Neural cell (in vitro differentiated cells): ENCODE data around the gene ANTXR1. TPM values are rescaled to one million over a fixed set of nuclear protein-coding genes. Genes with fewer than 3 reads are reported as not detected.
"Not testable (repeated sequence)": the region's sequence is repeated elsewhere in the genome, so short reads cannot be mapped to it uniquely, and the experiment has no call there.

Experiments
- H2AFZ ChIP-seq: fragments of 200-600, 300-800 bp; sonication (generic), shearing (Covaris generic); 2 replicates; pipeline ENCODE4 v1.6.0; 2014; ENCODE audit warnings: low read depth, mild to moderate bottlenecking, antibody characterized with exemption, low read length, moderate library complexity
- H3F3A ChIP-seq: fragments of 200-600 bp; shearing (Covaris generic); 2 replicates; pipeline ENCODE4 v1.6.1; 2016; ENCODE audit warnings: mild to moderate bottlenecking, moderate library complexity, mixed read lengths, antibody characterized with exemption, low read length; ENCODE audit not compliant: insufficient read depth, poor library complexity, severe bottlenecking
- H3K27ac ChIP-seq: fragments of 200-600, 300-800 bp; sonication (generic), shearing (Covaris generic); 2 replicates; pipeline ENCODE4 v1.5.1; 2014; ENCODE audit warnings: mild to moderate bottlenecking, low read length, moderate library complexity
- H3K27me3 ChIP-seq: fragments of 300-800, 200-600 bp; sonication (generic), shearing (Covaris generic); 2 replicates; pipeline ENCODE4 v1.6.0; 2014; ENCODE audit warnings: mild to moderate bottlenecking, low read depth, low read length, moderate library complexity; ENCODE audit not compliant: insufficient read depth
- H3K36me3 ChIP-seq: fragments of 300-800, 200-600 bp; sonication (generic), shearing (Covaris generic); 2 replicates; pipeline ENCODE4 v1.5.1; 2014; ENCODE audit warnings: mild to moderate bottlenecking, antibody characterized with exemption, low read length, moderate library complexity; ENCODE audit not compliant: insufficient read depth
- H3K4me2 ChIP-seq: fragments of 300-800, 200-600 bp; sonication (generic), shearing (Covaris generic); 2 replicates; pipeline ENCODE4 v1.6.0; 2014; ENCODE audit warnings: mild to moderate bottlenecking, low read length
- H3K4me3 ChIP-seq: fragments of 300-800, 200-600 bp; sonication (generic), shearing (Covaris generic); 2 replicates; pipeline ENCODE4 v1.5.1; 2014; ENCODE audit warnings: mild to moderate bottlenecking, low read length, moderate library complexity
- H3K79me2 ChIP-seq: fragments of 200-600 bp; shearing (Covaris generic); replicated peaks from 2 replicates; pipeline ENCODE4 v1.6.0; 2014; ENCODE audit warnings: mild to moderate bottlenecking, low read length, moderate library complexity; ENCODE audit not compliant: insufficient read depth
- H3K9ac ChIP-seq: fragments of 300-800, 200-600 bp; sonication (generic), shearing (Covaris generic); 2 replicates; pipeline ENCODE4 v1.6.1; 2016; ENCODE audit warnings: mild to moderate bottlenecking, low read length, mixed read lengths
- H3K9me2 ChIP-seq: fragments of 200-600 bp; shearing (Covaris generic); 2 replicates; pipeline ENCODE4 v1.6.1; 2016; ENCODE audit warnings: mild to moderate bottlenecking, low read length, mixed read lengths; ENCODE audit not compliant: insufficient read depth
- H3K9me3 ChIP-seq: fragments of 200-600, 300-800 bp; sonication (generic), shearing (Covaris generic); 2 replicates; pipeline ENCODE4 v1.6.1; 2016; ENCODE audit warnings: mild to moderate bottlenecking, mixed run types, low read length, moderate library complexity, mixed read lengths
- H4K20me1 ChIP-seq: fragments of 200-600 bp; shearing (Covaris generic); 2 replicates; pipeline ENCODE4 v1.6.1; 2016; ENCODE audit warnings: mild to moderate bottlenecking, mixed run types; ENCODE audit not compliant: insufficient read depth
- CTCF ChIP-seq: fragments of 450-650 bp; IDR thresholded peaks from 2 replicates; pipeline ENCODE4 v1.5.1; 2014; ENCODE audit warnings: antibody characterized with exemption, mild to moderate bottlenecking, moderate library complexity; ENCODE audit not compliant: poor library complexity, severe bottlenecking
- EP300 ChIP-seq: fragments of 450-650 bp; conservative IDR thresholded peaks from 2 replicates; pipeline ENCODE4 v1.6.1; 2014; ENCODE audit warnings: antibody characterized with exemption, mild to moderate bottlenecking, moderate library complexity; ENCODE audit not compliant: poor library complexity, severe bottlenecking
- EZH2 ChIP-seq: fragments of 200-600, 300-800 bp; shearing (Covaris generic), sonication (generic); IDR thresholded peaks from 2 replicates; pipeline ENCODE4 v1.6.1; 2014; ENCODE audit warnings: antibody characterized with exemption, low read length, borderline replicate concordance, mild to moderate bottlenecking; ENCODE audit not compliant: insufficient read depth, poor library complexity, severe bottlenecking
- MXI1 ChIP-seq: fragments of 450-650 bp; conservative IDR thresholded peaks from 2 replicates; pipeline ENCODE4 v1.6.1; 2014; ENCODE audit warnings: antibody characterized with exemption, mild to moderate bottlenecking; ENCODE audit not compliant: poor library complexity, severe bottlenecking
- POLR2AphosphoS5 ChIP-seq: IDR thresholded peaks from 2 replicates; pipeline ENCODE4 v1.6.1; 2012
- RAD21 ChIP-seq: fragments of 450-650 bp; conservative IDR thresholded peaks from 2 replicates; pipeline ENCODE4 v1.6.1; 2014; ENCODE audit warnings: antibody characterized with exemption, mild to moderate bottlenecking, moderate library complexity
- SMC3 ChIP-seq: fragments of 450-650 bp; conservative IDR thresholded peaks from 2 replicates; pipeline ENCODE4 v1.6.1; 2014; ENCODE audit warnings: antibody characterized with exemption, mild to moderate bottlenecking, moderate library complexity; ENCODE audit not compliant: poor library complexity
- TAF1 ChIP-seq: IDR thresholded peaks from 2 replicates; pipeline ENCODE4 v1.6.1; 2012; ENCODE audit warnings: low read depth
- polyA plus RNA-seq: library from polyadenylated mRNA; depleted of rRNA; stranded (reverse); fragments of >200 nt; gene quantifications from 2 replicates; pipeline ENCODE4 v1.2.3, GENCODE V29; 2014
- TF ChIP-seq, protein P1 (sequence below): IDR thresholded peaks from 2 replicates; pipeline ENCODE4 v1.6.1; 2012; ENCODE audit warnings: borderline replicate concordance

Gene ANTXR1
- polyA plus RNA-seq, 1 donor from 2014 or later = 4.9 TPM

DNA sequence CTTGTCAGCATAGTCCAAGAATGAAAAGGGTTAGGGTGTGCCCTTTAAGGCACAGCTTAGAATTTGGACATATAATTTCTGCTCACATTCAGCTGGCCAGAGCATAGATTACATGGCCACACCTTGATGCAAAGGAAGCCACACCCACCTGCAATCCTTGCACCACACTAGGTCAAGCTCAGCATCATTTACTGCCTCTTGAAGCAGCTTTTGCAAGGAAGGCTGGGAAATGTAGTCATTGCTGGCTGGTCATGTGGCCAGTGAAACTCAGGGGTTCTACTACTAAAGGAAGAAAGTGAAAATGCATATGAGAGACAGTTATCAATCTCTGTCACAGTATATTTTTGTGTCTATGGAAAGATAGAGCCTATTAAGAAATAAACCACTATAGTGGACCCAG is 214.7 kb downstream of the ANTXR1 start:
- Histone ChIP-seq H3K27ac (no peak overlapping the region), H3K4me2 (no peak overlapping the region), H3K9me3 (no peaks in the 10 kb centered on the region), H2AFZ (no peak overlapping the region), H3K9me2 (no peaks in the 10 kb centered on the region), H3F3A (no peaks in the 10 kb centered on the region), H3K79me2 (no peaks in the 10 kb centered on the region), H3K9ac (no peak overlapping the region), H3K4me3 (no peak overlapping the region), H3K36me3 (no peaks in the 10 kb centered on the region), H4K20me1 (no peaks in the 10 kb centered on the region), H3K27me3 (no peaks in the 10 kb centered on the region)
- TF ChIP-seq EZH2 = no peak
- TF ChIP-seq, protein P1, sequence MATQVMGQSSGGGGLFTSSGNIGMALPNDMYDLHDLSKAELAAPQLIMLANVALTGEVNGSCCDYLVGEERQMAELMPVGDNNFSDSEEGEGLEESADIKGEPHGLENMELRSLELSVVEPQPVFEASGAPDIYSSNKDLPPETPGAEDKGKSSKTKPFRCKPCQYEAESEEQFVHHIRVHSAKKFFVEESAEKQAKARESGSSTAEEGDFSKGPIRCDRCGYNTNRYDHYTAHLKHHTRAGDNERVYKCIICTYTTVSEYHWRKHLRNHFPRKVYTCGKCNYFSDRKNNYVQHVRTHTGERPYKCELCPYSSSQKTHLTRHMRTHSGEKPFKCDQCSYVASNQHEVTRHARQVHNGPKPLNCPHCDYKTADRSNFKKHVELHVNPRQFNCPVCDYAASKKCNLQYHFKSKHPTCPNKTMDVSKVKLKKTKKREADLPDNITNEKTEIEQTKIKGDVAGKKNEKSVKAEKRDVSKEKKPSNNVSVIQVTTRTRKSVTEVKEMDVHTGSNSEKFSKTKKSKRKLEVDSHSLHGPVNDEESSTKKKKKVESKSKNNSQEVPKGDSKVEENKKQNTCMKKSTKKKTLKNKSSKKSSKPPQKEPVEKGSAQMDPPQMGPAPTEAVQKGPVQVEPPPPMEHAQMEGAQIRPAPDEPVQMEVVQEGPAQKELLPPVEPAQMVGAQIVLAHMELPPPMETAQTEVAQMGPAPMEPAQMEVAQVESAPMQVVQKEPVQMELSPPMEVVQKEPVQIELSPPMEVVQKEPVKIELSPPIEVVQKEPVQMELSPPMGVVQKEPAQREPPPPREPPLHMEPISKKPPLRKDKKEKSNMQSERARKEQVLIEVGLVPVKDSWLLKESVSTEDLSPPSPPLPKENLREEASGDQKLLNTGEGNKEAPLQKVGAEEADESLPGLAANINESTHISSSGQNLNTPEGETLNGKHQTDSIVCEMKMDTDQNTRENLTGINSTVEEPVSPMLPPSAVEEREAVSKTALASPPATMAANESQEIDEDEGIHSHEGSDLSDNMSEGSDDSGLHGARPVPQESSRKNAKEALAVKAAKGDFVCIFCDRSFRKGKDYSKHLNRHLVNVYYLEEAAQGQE = no peak
- no peak for TF ChIP-seq CTCF
- TF ChIP-seq TAF1 = no peak
- TF ChIP-seq RAD21 = no peak
- TF ChIP-seq EP300 = no peak

DNA sequence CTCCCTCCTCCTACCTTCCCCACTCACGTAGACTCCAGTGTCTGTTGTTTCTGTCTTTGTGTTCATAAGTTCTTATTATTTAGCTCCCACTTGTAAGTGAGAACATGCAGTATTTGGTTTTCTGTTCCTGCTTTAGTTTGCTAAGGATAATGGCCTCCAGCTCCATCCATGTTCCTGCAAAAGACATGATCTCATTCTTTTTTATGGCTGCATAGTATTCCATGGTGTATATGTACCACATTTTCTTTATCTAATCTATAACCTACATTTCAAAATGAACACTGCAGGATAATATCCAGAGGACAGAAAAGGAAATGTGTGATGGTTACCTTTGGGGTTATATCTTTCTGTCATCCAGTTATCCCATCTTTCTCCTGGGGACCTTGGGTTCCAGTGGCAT is 218.0 kb downstream of the ANTXR1 start:
- not testable (repeated sequence) for H3K79me2 ChIP-seq, H3K27ac ChIP-seq, H2AFZ ChIP-seq, H3K4me3 ChIP-seq, H3K4me2 ChIP-seq, H3K9ac ChIP-seq, H3K36me3 ChIP-seq, H3K27me3 ChIP-seq, H3K9me2 ChIP-seq, H3K9me3 ChIP-seq, H3F3A ChIP-seq, H4K20me1 ChIP-seq

DNA sequence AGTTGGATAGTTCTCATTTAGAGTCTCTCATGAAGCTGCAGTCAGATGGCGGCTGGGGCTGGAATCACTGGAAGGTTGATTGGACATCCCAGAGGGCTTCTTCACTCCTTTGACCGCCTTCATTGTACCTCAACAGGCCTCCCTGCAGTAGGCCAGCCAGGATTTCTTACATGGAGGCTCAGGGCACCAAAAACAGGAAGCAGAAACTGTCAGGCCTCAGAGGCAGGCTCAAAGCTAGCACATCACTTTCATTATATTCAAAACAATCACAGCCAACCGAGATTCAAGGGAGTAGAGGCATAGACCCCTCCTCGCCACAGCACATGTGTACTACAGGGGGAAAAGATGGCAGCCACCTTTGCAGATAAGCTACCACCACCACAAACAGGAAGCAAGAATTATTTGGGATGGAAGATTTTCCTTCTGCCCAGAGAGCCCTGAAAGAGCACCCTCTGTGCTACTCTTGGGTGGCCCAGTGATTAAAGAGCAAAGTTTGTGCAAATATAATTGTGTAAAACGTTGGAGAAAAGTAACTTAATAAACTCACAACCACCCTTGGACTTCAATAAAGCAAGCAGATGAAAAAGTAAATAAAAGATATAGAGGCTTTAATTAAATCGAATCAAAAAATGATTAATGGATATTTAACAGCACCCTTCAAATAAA is 218.8 kb downstream of the ANTXR1 start:
- no peaks in the 10 kb centered on the region for H3F3A ChIP-seq
- no peak overlapping the region for H3K27ac ChIP-seq
- H3K79me2 ChIP-seq = no peaks in the 10 kb centered on the region
- H3K9ac ChIP-seq = no peak overlapping the region
- H2AFZ ChIP-seq = no peak overlapping the region
- no peak overlapping the region for H3K4me3 ChIP-seq
- H3K36me3 ChIP-seq = no peaks in the 10 kb centered on the region
- H3K9me3 ChIP-seq = no peaks in the 10 kb centered on the region
- no peak for TF ChIP-seq SMC3
- TF ChIP-seq TAF1 = no peak
- no peak for TF ChIP-seq EP300
- no peak for TF ChIP-seq MXI1
- no peak for TF ChIP-seq CTCF
- TF ChIP-seq, protein P1 = no peak
- TF ChIP-seq RAD21 = no peak
- no peak for TF ChIP-seq POLR2AphosphoS5
- TF ChIP-seq EZH2 = no peak
- H3K27me3 ChIP-seq = no peaks in the 10 kb centered on the region
- no peak overlapping the region for H3K4me2 ChIP-seq
- no peaks in the 10 kb centered on the region for H4K20me1 ChIP-seq
- no peaks in the 10 kb centered on the region for H3K9me2 ChIP-seq
